GM21390 (cell line): ENCODE results near the gene SLC13A2.
"Not testable (repeated sequence)": the region's sequence is repeated elsewhere in the genome, so short reads cannot be mapped to it uniquely, and the experiment has no call there.

ENCODE experiments used
- ATAC-seq: cut with Tn5 transposase; IDR thresholded peaks from one replicate; pipeline ENCODE4 v1.9.1; 2021; ENCODE audit not compliant: unreplicated experiment

Gene SLC13A2

DNA sequence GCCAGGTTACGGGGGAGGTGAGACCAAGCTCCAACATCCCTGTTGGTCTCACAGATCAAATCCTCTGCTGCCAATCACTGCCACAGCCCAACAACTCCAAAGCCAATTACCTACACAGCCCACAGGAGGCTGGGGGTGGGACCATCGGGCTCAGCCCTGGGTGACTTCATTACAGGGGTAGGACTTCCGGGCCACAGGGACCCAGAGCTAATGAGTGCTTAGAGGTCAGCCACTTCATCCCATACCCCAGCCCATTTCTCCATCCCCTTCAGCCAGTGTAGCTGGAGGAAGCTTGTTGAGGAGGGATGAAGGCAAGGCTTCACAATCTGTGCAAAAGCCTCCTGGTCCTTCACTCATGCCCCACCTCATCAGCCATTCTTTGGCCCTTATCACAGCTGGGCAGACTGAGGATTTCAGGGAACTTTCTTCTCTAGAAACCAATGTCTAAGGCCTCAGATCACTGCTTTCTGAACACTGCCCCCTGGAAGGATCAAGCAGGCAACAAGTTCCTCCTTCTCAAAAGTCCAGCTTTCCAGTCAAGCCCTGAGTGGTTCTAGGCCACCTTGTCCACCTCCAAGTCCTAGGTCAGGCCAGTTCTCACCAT is 38.5 kb downstream of the SLC13A2 start:
- ATAC-seq: no peak

GRCh38 chr17:28513476-28513875 is 40.0 kb downstream of the SLC13A2 start:
- ATAC-seq: no peak

GRCh38 chr17:28514561-28515002 is 41.1 kb downstream of the SLC13A2 start:
- ATAC-seq: no peak

DNA sequence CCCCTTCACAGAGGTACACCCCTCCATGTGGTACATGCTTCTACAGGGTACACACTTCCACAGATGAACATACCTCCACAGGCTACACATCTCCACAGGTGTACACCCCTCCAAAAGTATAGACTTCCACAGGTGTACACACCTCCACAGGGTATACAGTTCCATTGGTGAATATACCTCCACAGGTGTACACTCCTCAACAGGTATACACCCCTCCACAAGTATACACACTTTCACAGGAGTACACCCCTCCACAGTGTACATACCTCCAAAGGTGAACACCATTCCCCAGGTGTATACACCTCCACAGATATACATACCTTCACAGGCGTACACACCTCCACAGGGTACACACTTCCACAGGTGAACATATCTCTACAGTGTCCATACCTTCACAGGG is 42.1 kb downstream of the SLC13A2 start:
- ATAC-seq: no peak

DNA sequence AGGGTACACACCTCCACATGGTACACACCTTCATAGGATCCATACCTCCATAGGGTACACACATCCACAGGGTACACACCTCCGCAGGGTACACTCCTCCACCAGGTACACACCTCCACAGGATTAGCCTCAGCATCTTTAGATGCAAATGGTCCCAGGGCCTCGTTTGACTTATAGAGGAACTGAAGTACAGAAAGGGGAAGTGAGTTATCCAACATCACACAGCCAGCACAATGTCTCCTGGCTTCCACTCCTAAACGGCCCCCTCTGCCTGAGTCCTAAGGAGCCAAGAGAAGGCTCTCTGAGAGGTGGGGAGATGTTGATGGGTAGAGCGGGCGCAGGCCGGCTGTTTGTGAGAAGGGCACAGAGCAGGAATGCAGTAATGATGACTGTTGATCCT is 44.7 kb downstream of the SLC13A2 start:
- ATAC-seq: no peak

DNA sequence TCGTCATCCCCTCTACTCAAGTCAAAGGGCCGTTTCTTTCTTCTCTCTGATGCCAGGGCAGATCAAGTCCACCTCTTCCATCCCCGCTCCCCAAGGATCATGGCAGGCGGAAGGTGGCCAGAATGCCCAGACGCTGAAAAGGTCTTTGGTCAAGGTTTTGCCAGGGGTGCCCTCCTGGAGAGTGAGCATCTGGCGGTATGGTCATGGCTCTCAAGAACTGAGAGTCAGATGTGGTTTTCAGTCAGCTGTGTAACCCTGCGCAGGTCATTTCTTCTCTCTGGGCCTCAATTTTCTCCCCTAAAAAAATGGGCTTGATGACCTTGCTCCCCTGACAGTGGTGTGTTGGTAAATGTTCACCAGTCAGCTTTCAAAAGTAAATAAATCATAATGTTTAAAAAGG is 45.1 kb downstream of the SLC13A2 start:
- no peak for ATAC-seq

GRCh38 chr17:28519236-28519635 is 45.8 kb downstream of the SLC13A2 start:
- no peak for ATAC-seq

DNA sequence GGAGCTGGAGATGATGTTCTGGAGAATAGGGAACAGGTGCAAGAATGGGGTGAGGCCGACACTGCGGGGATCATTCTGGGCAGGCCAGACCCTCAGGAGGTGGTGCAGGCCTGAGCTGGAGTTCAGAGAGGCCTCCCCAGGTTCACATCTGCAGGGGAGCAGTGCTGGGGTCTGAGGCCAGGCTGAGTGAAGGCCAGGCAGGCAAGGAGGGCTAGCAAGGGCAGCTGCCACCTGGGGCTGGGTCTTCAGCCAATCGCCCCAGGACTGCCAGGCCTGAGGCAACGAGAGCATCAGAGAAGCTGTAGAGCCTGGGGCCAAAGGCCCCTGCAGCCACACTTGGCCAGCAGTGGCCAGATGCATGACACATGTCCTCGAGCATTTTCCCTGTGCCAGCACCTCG is 47.2 kb downstream of the SLC13A2 start:
- no peak for ATAC-seq

DNA sequence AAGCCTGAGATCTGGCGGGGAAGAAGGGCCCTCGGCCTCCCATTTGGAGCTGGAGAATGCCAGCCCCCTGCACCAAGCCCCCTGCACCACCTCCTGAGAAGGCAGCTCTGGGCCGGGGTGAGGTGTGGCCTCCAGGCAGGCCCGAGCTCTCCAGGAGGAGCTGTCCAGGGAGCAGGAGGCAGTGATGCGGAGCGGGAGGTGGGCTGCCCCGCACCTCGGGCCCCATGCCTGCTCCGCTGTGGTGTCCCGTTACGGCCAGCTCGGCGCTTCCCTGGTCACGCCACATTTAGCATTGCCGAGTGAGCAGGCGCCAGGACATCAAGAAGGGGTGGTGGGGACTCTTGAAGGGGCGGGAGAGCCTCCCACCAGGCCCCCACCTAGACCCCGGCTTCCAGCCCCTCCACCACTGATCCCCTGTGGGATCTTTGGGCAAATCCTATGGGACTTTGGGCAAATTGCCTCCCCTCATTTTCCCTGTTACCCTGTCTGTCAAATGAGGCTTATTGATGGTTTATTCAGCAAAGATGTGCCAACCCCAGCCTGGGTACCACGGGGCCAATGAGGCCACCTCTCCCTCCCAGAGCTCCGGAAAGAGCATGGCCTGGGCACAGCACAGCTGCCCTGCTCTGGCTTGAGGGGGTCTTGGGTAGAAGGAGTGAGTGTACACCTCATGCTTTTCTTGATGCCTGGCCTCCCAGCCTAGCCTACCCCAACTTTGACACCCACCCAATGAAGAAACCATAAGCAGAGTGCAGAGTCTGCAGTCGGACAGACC is 48.1 kb downstream of the SLC13A2 start:
- ATAC-seq: no peak

DNA sequence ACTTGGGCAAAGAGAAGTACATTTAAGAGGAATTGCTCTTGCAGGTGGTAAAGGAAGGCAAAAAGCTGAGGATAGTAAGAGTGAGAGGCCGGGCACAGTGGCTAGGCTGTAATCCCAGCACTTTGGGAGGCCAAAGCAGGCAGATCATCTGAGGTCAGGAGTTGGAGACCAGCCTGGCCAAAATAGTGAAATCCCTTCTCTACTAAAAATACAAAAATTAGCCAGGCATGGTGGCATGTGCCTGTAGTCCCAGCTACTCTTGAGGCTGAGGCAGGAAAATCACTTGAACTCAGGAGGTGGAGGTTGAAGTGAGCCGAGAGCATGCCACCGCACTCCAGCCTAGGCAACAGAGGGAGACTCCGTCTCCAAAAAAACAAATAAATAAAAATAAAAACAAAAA is 48.8 kb downstream of the SLC13A2 start:
- not testable (repeated sequence) for ATAC-seq

DNA sequence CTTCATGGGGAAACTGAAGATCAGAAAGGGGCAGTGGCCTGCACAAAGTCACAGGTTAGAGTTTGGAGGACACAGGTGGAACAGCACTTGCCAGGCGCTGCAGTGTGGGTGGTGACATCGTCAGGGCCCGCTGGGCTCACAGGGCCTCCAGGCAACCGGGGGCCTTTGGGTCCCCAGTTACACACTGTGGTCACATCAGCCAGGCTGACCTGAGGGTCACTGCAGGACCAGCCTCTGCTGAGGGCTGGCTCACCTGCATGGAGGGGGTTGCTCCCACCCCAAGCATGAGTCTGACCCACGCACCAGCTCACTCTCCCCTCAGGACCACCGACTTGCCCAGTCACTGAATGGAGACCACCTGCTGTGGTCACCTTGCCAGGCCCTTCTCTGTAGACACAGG is 49.7 kb downstream of the SLC13A2 start:
- no peak for ATAC-seq

GRCh38 chr17:28523876-28524275 is 50.4 kb downstream of the SLC13A2 start:
- ATAC-seq: no peak

- ATAC-seq: no peak
Observed at GRCh38 chr17:28524476-28525424, 51.3 kb downstream of the SLC13A2 start.

DNA sequence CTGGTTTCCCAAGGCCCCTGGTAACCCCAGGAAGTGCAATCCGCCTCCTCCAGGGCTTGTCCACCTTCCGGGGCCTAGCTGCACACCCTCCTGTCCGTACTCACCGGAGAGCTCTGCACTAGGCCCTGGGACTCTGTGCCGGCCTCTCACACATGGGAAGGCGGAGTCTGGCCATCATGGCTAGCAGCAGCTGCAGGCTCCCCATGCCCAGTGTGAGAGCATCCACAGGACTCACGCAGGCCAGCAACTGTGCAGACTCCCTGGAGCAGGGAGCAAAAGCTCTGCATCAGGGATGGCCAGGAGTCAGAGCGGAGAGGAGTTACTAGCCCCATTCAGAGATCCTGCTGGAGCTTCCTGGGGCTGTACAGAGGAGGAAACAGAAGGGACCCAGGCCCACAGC is 52.9 kb downstream of the SLC13A2 start:
- no peak for ATAC-seq

DNA sequence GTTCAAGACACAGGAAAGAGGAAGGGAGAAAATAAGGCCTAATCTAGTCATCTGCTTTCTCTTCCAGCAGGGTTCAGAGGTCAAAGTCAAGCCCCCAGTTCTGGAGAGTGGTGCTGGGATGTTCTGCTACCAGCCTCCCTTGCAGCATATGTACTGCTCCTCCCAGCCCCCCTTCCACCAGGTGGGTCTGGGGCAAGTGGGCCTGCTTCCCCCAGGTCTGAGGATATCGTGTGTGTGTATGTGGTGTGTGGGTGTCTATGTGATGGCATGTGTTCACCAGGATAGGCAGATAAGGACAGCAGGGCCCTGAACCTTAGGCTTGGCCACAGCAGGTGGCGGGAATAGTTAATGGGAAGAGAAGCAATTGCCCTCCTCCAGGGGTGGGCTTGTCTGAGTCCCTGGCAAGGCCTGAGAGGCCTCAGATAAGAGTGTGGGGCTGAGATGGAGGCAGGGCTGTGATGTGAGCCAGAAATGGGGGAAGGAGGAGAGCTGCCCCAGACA is 53.8 kb downstream of the SLC13A2 start:
- no peak for ATAC-seq

DNA sequence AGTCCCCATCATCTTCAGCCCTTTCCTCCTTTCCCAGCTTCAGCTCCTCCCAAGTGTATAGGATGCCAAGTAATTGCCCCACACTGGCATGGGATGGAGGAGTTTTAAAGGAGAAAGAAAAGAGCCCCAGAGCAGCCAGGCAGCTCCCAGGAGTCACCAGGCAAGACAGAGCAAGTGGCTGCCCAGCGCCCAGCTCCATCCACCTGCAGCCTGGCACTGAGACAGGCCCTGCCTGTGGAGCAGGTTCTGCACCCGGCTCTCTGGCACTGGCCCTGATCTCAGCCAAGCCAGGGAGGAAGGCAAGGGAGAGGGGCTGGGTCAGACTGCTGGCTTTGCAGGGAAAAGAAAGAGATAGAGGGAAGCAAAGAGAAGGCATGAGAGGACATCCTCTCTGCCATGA is 54.4 kb downstream of the SLC13A2 start:
- no peak for ATAC-seq

DNA sequence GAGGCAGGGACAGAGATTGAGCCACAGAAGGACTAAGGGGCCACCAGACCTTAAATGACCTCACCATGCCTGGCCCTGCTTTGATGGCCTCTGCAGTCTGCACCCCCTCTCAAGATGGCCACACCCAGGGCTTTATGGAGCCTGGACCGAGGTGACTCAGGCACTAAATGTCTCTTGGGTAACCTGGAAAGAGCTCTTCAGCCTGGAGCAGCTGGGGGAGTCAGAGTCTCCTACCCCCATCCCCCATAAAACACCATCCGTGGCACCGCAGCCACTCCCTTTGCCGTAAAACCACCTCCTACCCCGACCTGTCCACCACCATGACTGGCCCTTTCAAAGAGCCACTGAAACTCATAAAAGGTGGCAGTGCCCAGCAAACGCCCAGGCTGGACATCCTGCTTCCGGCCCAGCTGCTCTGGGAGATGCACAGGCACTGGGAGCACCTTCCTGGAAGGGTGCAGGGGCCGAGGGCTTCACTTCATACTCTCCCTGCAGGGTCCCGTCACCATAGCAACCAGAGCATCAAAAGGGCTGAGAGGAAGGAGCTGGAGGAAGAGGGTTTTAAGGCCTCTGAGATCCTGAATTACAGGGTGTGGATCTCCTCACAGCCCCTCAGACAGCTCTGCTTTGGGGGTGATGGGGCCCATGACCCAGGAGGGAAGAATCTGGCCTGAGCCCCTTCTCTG is 55.0 kb downstream of the SLC13A2 start:
- ATAC-seq: no peak

- no peak for ATAC-seq
Observed at GRCh38 chr17:28529013-28529400, 55.6 kb downstream of the SLC13A2 start.

DNA sequence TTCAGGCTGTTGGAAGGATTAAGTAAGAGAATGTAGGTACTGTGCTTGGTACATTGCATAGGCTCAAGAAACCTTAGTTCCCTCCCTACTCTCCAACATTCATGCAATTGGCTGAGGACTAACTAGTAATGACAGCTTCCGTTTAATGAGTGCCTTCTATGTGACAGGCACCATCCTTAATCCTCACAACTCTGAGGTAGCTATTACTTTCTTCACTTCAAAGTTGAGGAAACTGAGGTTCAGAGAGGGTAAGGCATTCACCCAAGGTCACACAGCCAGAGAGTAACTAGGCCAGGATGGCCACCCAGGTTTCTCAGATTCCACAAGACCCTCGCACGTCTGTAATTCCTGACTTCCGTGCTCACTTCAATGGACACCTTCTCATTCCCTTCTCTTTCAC is 56.8 kb downstream of the SLC13A2 start:
- ATAC-seq: no peak

- ATAC-seq: no peak
Observed at GRCh38 chr17:28530926-28531325, 57.5 kb downstream of the SLC13A2 start.
